Activated CD4-positive, alpha-beta T cell treated with anti-CD3 and anti-CD28 coated beads, Interleukin-2, amount 50 U/mL, for 24 hours (primary cell): ENCODE measurements around the gene CEP295NL.
A peak's percentile ranks its signal among the peaks of the same experiment; 100 is the strongest.
"Not testable (repeated sequence)": the region's sequence is repeated elsewhere in the genome, so short reads cannot be mapped to it uniquely, and the experiment has no call there.

Experiments used
- DNase-seq, 2 donors: peaks; one replicate each; pipeline ENCODE4 v3.0.0-alpha.2; 2020; ENCODE audit warnings: low read depth in 1 of 2, low spot score in 1 of 2

CEP295NL gene

GRCh38 chr17:78929908-78930775 is 27.1 kb upstream of the CEP295NL start:
- no peak for DNase-seq

DNA sequence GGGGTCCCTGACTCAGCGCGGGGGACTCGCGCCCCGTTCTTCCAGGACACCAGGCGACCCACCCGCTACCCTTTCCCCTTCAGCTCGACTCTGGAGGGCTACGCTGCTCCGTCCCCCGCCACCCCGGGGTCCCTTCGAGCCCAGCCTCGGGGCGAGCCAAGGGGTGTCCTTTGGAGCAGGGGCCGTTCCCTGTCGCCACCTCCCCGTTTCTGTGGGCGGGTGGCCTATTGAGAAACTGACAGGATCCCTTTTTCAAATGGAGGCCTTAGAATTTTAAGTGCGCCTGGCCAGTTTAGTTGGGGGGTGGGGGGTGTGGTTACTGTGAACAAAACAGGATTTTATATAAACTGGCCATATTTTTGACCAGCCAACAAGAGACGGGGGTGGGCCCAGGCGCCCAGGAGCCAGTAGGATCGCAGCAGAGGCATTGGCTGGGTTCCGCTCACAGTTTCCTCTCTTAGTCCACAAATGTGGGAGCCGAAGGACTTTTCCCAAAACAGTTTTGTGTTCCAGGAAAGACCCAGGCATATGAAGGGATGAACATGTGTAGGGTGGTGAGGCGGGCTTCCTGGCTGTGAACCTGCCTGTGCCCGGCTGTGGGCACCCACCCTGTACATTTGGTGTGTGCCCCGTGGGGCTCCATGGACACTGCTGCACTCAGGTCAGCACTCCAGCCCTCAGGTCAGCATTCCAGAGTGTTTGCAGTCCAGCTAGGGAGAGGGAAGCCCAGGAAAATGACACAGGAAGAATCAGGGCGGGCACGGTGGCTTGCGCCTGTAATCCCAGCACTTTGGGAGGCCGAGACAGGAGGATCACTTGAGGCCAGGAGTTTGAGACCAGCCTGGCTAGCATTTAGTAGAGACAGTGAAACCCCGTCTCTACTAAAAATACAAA is 22.9 kb upstream of the CEP295NL start:
- no peak for DNase-seq

GRCh38 chr17:78925234-78925633 is 22.2 kb upstream of the CEP295NL start, which contains the start of gene TIMP2:
Gene TIMP2 (minus strand): TSS chr17:78925387. CDS start chr17:78925088, 299 bp downstream.
- DNase-seq: peak; percentile 19 to 30

- no peak for DNase-seq
Observed at GRCh38 chr17:78924481-78925151, 21.6 kb upstream of the CEP295NL start.

DNA sequence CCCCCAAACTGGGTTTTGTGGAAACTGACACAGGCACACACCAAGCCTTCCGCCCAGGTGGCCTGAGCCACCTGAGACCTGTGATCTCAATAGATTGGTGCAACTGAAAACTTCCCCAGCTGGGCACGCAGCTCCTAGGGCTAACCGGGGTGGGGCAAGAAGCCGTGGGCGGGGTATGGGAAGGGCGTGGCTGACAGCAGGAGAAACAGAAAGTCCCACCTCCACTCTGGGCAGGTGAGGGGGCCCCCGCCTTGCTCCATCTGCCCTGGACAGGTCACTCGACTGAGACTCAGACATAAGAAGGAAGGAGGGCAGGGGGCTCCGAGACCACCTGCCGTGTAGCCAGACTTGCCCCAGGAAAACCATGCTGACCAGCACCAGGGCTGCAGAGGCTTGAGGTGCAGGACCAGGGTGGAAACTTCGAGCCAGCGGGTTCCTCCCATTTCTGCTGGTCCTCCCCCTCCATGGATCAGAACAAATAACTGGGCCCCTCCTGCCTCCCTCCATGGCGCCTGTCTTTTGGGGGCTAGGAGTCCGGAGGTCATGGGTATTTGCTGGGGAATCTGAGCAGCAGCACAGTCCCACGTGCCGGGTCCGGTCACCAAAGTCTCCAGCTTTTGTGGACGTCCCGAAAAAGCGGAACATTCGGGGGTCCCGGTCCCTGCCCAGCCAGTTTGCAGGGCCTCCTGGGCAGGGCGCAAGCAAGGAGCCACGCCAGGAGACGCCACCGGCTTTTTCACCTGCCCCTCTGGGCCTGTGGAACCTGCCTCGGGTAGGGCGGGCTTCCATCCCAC is 20.9 kb upstream of the CEP295NL start:
- DNase-seq: no peak

DNA sequence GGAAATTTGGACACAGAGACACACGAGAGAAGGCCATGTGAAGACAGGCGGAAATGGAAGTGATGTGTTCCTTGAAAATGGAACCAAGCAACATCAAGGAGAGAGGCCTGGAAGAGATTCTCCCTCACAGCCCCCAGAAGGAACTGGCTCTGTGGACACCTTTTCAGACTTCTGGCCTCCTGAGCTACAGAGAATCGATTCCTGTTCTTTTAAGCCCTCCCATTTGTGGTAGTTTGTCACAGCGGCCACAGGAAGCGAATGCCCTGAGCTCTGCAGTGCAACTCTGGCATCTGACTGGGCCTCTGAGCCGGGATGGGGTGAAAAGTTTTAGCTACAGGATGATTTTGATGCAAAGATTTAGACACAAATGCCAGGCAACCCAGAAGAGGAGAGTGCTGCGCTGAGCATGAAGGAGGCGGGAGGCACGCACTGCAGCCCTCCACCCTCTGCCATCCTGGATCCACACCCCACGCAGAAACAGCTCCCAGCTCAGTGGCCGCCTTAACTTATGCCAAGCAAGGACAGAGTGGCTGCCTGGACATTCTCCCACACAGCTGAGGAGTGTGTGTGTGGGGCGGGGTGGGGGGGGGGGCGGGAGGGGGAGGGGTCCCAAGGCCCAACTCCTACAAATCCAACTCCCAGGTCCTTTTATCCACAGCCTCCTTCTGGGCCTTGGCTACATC is 20.0 kb upstream of the CEP295NL start:
- no peak for DNase-seq

DNA sequence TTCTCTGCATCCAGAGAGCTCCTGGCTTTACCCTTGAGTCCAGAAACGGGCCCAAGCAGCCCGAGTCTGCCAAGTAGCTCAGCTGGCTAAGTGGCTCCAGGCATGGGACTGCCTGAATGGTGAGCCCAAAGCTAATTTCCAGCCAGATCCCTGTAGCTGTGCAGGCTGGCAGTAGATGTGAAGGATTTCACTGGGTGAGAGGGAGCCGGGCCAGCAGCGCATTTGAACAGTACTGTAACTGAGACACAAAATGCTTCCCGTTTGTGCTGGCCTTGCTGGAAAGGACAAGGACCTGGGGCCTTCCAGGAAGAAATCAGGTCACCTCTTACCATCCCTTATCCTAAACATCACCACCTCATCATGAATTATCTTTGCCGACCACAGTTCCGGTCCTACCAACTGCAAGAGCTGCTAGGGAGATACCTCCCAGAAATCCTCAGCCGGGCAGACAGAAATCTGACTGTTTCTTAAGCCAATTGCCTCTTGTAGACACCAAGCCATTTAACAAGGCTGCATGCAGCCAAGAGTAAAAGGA is 18.5 kb upstream of the CEP295NL start:
- DNase-seq: no peak

DNA sequence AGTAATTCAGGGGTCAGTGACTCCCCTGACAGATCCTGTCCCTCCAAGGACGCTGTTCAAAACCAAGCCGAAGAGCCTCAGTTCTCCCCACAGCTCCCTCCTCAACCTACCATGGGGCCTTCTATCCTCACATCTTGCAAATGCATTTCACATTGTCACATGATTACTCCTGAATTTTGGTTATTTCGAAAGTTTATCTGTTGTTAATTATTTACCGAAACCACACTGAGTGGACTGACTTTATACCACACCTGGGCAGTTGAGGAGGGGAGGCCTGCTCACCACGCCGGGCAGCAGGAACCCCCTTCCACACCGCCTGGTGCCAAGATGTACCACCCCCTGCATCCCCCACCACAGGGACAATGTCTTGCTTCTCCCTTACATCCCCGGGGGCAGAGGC is 17.5 kb upstream of the CEP295NL start:
- no peak for DNase-seq

GRCh38 chr17:78919861-78920450 is 17.0 kb upstream of the CEP295NL start:
- DNase-seq: no peak

- no peak for DNase-seq
Observed at GRCh38 chr17:78918979-78919378, 16.0 kb upstream of the CEP295NL start.

- DNase-seq: no peak
Observed at GRCh38 chr17:78917451-78918275, 14.7 kb upstream of the CEP295NL start.

DNA sequence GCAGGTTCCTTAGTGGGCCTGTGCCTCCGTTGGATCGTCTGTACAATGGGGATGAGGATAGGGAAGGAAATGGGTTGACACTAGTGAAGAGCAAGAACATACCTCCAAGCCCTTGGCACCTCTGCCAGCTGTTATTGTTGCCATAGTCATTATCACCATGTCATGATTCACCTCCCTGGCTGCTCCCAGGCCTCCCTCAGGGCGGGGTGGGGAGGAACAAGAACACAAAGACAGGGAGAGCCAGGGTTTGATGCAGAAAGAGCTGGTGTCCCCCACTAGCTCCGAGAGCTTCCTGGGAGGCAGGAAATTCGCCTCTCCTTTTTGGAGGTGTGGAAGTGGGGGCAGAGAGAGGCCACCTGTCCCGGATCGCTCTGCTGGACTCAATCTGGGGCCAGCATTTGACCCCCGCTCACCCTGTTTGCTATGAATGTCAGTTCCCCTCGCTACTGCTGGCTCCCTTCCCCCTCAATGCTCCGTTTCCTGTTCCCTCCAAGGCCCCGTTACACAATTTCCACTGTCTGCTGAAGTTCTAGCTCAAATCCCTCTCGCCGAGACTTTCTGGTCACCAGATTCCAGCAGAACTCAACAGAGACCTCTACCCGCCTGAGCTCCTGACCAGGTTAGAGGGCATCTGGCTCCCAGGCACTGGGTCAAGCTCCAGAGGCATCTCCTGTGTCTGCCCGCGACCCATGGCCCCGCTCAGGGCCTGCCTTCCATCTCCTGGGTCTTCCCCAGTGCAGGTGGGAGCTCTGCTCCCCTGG is 13.1 kb upstream of the CEP295NL start:
- DNase-seq: no peak

DNA sequence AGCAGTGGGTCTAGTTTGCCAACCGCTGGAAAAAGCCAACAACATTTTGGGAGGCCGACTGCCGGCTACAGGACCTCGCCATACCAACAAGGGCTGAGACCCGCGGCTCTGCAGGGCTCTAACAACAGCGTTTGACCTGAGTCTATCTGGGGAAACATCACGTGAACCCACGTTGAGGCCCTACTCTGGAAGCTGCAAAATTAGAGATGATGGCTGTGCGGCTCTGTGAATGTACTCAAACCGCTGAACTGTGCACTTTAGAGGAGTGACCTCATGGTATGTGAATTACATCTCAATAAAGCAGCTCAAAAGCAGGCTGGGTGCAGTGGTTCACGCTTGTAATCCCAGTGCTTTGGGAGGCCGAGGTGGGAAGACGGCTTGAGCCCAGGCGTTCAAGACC is 10.1 kb upstream of the CEP295NL start:
- DNase-seq: no peak

DNA sequence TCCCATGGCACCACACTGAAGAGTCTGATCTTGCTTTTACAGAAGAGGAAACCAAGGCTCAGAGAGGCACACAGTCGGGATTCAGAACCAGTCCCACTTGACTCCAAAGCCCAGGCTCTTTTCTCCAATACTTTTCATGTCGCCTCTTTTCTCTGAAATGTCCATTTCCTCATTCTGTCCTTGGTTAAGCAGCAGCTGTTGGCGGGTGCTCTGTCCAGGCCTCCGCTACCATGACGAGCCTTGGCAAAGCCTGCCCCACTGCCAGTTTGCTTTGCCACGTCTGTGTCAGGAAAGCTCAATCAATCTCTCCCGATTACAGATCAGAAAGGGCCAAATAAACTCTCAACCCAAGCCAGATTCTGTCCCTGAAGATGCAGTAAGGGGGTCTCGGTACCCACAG is 9.1 kb upstream of the CEP295NL start:
- no peak for DNase-seq

GRCh38 chr17:78911543-78911942 is 8.5 kb upstream of the CEP295NL start:
- not testable (repeated sequence) for DNase-seq

GRCh38 chr17:78910497-78911284 is 7.7 kb upstream of the CEP295NL start:
- DNase-seq: no peak

DNA sequence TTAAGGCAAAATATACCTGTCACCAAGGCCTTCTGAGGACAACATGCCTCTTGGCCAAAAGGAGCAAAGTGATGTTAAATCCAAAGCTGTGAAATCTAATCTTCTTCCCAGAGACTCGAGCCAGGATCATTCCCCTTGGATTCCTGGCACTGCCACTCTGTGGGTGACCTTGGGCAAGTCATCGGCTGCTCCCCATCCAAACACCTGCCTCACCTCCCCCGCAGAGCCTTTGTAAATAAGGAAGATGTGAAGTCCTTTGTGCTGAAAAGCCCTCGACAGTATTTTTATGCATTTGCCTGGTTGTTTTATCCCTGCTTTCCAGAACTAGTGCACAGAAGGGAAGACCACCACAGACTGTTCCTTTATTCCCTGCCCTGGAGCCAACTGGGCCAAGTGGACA is 5.4 kb upstream of the CEP295NL start:
- no peak for DNase-seq
